ENCODE measurements around the gene ARIH2. TPM values are rescaled to one million over a fixed set of nuclear protein-coding genes. Genes with fewer than 3 reads are reported as not detected.
"Not testable (repeated sequence)": the region's sequence is repeated elsewhere in the genome, so short reads cannot be mapped to it uniquely, and the experiment has no call there.

ARIH2 gene
- total RNA-seq, 2 experiments from 2014 or later, result 105 to 112 TPM

DNA sequence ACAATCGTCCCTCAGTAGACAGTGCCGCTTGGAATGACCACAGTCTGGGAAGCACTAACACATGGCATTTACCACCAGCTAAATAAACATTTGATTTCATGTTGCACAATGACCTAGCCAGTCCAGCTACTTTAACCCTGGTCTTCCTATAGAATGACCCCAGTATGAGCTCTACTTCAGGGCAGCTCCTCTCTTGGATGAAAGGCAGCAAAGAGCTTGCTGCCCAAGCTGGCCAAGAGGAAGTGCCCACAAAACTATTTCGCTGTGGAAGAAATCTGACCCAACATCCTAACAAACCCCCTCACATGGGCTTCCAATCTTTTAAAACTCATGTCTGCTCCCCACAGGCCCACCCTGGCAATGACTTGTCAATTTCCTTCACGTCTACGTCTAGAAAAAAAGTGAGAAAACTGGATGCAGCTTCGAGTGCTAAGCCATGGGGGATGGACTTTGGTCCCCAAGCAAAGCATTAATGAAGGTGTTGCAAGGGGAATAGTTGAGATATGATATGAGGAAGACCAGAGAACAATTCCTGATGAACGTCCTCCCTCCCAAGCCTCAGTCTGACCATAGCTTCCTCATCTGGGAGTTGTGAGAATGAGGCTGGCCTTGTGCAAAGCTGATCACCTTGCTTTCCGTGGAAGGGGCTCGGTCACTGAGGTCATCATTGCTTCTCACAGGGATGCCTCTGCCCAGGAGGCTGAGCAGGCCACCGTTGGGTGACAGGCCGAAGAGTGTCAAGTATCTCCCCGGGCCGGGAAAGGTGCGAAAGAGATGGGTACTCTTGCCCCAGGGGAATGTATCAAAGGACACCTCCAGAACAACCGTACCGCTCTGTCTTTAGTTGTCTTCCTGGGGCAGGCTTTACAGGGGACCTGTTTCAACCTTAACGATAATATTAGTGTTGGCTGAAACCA, 20.9 kb upstream of the ARIH2 start:
- no peaks in the 10 kb centered on the region for H3K27me3 Mint-ChIP-seq
- H3K4me1 Mint-ChIP-seq, result peaks cover 24% of the 10 kb centered on the region
- no peaks in the 10 kb centered on the region for H3K36me3 Mint-ChIP-seq (ENCODE audit: low read depth)
- POLR2A ChIA-PET, result interaction anchor here (0.5 to 2.3 kb wide), 3 partner anchors 21 to 33 kb away, joined by 3 to 18 read pairs (median 3); partner anchors contain the start of gene ARIH2
- CTCF ChIA-PET, result interaction anchor here (0.6 to 1.3 kb wide), 10 partner anchors 13 to 461 kb away, joined by 3 to 5 read pairs (median 3); partner anchors contain the start of genes ARIH2, NCKIPSD, NDUFAF3 and PRKAR2A
- DNase-seq (peak; percentile 33), ATAC-seq (no peak)
- H3K9me3 Mint-ChIP-seq (ENCODE audit: low read depth), result no peaks in the 10 kb centered on the region
- intact Hi-C loops (cut with DNase I, micrococcal nuclease), result loop anchor here (1.0 to 2.0 kb wide), 8 partner anchors 21 to 777 kb away; partner anchors contain the start of genes ARIH2 (in 2 of the 2), APEH (in 1 of the 2), IP6K2 (in 1 of the 2) and PFKFB4 (in 1 of the 2)
- H3K4me3 Mint-ChIP-seq, result peak overlapping the region; percentile 90
- H3K27ac Mint-ChIP-seq, result peak overlapping the region; percentile 92

DNA sequence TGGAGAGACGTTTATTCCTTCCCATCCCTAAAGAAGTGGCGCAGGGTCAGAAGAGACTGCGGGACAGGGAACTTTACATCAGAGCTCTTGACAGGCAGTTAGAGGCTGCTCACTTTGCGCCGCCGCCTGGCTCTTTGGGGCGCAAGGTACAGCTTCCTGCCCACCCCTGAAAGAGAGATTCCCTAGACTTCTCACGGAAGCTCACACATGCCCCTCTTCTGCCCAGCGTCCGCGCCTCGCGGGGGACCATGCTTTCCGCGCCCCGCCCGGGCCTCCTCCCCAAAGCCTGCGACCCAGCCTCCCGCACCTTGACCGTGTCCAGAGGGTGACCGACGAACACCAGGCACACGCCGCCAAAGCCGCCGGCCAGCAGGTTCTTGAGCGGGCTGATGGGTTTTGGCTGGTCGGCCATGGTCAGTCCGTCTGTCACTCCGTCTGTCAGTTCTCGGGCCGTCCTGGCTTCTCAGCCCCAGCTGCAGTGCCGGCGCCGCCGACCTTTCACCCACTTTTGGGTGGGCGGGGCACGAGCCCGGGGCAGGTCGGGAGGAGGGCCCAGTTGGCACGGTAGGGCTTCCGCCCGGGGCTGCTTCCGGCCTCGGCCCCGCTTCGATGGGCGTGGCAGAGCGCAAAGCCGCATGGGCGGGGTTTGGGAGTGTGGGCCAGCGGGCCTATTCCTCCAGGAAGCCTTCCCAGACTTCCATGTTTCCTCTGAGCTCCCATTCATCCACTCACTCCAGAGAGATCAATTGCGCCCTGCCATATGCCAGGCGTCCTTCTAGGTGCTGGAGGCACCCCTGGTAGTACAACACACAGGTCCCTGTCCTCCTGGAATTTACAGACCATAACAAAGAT, 20.0 kb upstream of the ARIH2 start, which contains the start of gene SLC25A20:
TSS of gene SLC25A20 (minus strand) at position 500 of the 852 bp plus-strand sequence. CDS start at position 412, 88 bp downstream.
- DNase-seq (peak; percentile 96), ATAC-seq (peak; percentile 96)
- intact Hi-C loops (cut with DNase I, micrococcal nuclease), result loop anchor here (1.0 to 2.0 kb wide), 8 partner anchors 20 to 776 kb away; partner anchors contain the start of genes ARIH2 (in 2 of the 2), APEH (in 1 of the 2), IP6K2 (in 1 of the 2) and PFKFB4 (in 1 of the 2)
- no peaks in the 10 kb centered on the region for H3K9me3 Mint-ChIP-seq (ENCODE audit: low read depth)
- H3K4me3 Mint-ChIP-seq, result peak within 1 kb of the TSS; percentile 90
- H3K27ac Mint-ChIP-seq, result peak within 1 kb of the TSS; percentile 92
- no peaks in the 10 kb centered on the region for H3K36me3 Mint-ChIP-seq (ENCODE audit: low read depth)
- POLR2A ChIA-PET, result interaction anchor here (0.6 to 2.3 kb wide), 2 partner anchors 20 to 298 kb away, joined by 4 to 18 read pairs; partner anchors contain the start of gene ARIH2
- no peaks in the 10 kb centered on the region for H3K27me3 Mint-ChIP-seq
- peaks cover 30% of the 10 kb centered on the region for H3K4me1 Mint-ChIP-seq
- CTCF ChIA-PET, result interaction anchor here (0.6 to 1.3 kb wide), 7 partner anchors 28 to 498 kb away, joined by 3 to 5 read pairs (median 3); partner anchors contain the start of genes NCKIPSD, NDUFAF3 and PRKAR2A

DNA sequence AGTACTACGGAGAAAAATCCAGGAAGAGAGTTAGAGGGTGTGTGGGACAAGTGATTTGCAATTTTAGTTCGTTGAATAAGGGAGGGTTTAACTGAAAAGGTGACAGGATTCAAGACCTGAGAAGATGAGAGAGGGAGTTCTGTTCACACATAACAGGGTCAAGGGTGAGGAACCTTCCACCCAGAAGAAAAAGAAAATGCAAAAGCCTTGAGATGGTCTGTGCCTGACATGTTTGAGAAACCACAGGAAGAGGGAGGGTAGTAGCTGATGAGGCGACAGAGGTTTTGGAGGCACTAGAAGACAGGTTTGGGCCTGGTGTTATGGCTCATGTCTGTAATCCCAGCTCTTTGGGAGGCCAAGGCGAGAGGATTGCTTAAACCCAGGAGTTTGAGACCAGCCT, 19.4 kb upstream of the ARIH2 start:
- Mint-ChIP-seq H3K4me1 (peaks cover 30% of the 10 kb centered on the region), H3K27me3 (no peaks in the 10 kb centered on the region), H3K4me3 (peak overlapping the region; percentile 90), H3K27ac (peak overlapping the region; percentile 92), H3K9me3 (ENCODE audit: low read depth) (no peaks in the 10 kb centered on the region), H3K36me3 (ENCODE audit: low read depth) (no peaks in the 10 kb centered on the region)
- DNase-seq (peak; percentile 26), ATAC-seq (peak; percentile 21)
- POLR2A ChIA-PET, result interaction anchor here (0.6 to 2.3 kb wide), 2 partner anchors 20 to 42 kb away, joined by 3 to 18 read pairs; partner anchors contain the start of gene ARIH2
- intact Hi-C loops (cut with DNase I, micrococcal nuclease), result loop anchor here in 1 of 2 experiments (2.0 kb wide), 3 partner anchors 86 to 776 kb away; partner anchors contain the start of genes APEH and PFKFB4
- CTCF ChIA-PET, result interaction anchor here (0.6 to 0.7 kb wide), 3 partner anchors 27 to 498 kb away, joined by 3 to 4 read pairs (median 3); no protein-coding TSS in a partner anchor

DNA sequence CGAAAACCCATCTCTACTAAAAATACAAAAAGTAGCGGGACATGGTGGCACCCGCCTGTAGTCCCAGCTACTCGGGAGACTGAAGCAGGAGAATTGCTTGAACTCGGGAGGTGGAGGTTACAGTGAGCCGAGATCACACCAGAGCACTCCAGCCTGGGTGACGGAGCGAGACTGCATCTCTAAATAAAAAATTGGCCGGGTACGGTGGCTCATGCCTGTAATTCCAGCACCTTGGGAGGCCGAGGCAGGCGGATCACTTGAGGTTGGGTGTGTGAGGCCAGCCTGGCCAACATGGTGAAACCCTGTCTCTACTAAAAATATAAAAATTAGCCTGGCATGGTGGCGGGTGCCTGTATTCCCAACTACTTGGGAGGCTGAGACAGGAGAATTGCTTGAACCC, 11.6 kb upstream of the ARIH2 start:
- POLR2A ChIA-PET; H3K4me1 Mint-ChIP-seq; DNase-seq; CTCF ChIA-PET; H3K27ac Mint-ChIP-seq; H3K4me3 Mint-ChIP-seq; H3K36me3 Mint-ChIP-seq (ENCODE audit: low read depth); ATAC-seq; H3K9me3 Mint-ChIP-seq (ENCODE audit: low read depth); intact Hi-C loops (cut with DNase I, micrococcal nuclease); H3K27me3 Mint-ChIP-seq: not testable (repeated sequence)

GRCh38 chr3:48915296-48915695, 3.3 kb upstream of the ARIH2 start:
- no peaks in the 10 kb centered on the region for H3K27me3 Mint-ChIP-seq
- peak overlapping the region; percentile 48 for H3K27ac Mint-ChIP-seq
- H3K36me3 Mint-ChIP-seq (ENCODE audit: low read depth), result peaks cover 12% of the 10 kb centered on the region
- CTCF ChIA-PET, result interaction anchor here (0.8 to 1.2 kb wide), 4 partner anchors 11 to 18 kb away, joined by 3 to 4 read pairs (median 3); no protein-coding TSS in a partner anchor
- H3K4me1 Mint-ChIP-seq, result peaks cover 23% of the 10 kb centered on the region
- DNase-seq (peak; percentile 57), ATAC-seq (no peak)
- no peak overlapping the region for H3K4me3 Mint-ChIP-seq
- intact Hi-C loops (cut with DNase I, micrococcal nuclease), result loop anchor here (5.0 to 10.0 kb wide), 10 partner anchors 68 to 1403 kb away; partner anchors contain the start of genes APEH (in 1 of the 2), CCDC71 (in 1 of the 2), ELP6 (in 1 of the 2) and PFKFB4 (in 1 of the 2)
- no peaks in the 10 kb centered on the region for H3K9me3 Mint-ChIP-seq (ENCODE audit: low read depth)
- POLR2A ChIA-PET, result interaction anchor here (0.7 to 1.1 kb wide), 2 partner anchors 14 to 15 kb away, joined by 3 to 5 read pairs; no protein-coding TSS in a partner anchor

- H3K36me3 Mint-ChIP-seq (ENCODE audit: low read depth), result peaks cover 26% of the 10 kb centered on the region
- H3K4me1 Mint-ChIP-seq, result peaks cover 28% of the 10 kb centered on the region
- no peaks in the 10 kb centered on the region for H3K9me3 Mint-ChIP-seq (ENCODE audit: low read depth)
- peak overlapping the region; percentile 90 for H3K4me3 Mint-ChIP-seq
- CTCF ChIA-PET, result interaction anchor here (0.6 to 3.8 kb wide), 9 partner anchors 9 to 143 kb away, joined by 3 to 15 read pairs (median 4); partner anchors contain the start of gene P4HTM
- ATAC-seq (peak; percentile 25), DNase-seq (peak; percentile 77)
- no peaks in the 10 kb centered on the region for H3K27me3 Mint-ChIP-seq
- H3K27ac Mint-ChIP-seq, result peak overlapping the region; percentile 97
- intact Hi-C loops (cut with DNase I, micrococcal nuclease), result loop anchor here (1.0 to 10.0 kb wide), 13 partner anchors 72 to 1407 kb away; partner anchors contain the start of genes QRICH1 (in 2 of the 2), APEH (in 1 of the 2), CCDC51 (in 1 of the 2) and CCDC71 (in 1 of the 2)
- POLR2A ChIA-PET, result interaction anchor here (0.6 to 3.0 kb wide), 11 partner anchors 9 to 496 kb away, joined by 3 to 18 read pairs (median 5); partner anchors contain the start of genes NDUFAF3, P4HTM, PRKAR2A and SLC25A20
These were observed 835 bp downstream of the ARIH2 start for GRCh38 chr3:48919215-48920138.

DNA sequence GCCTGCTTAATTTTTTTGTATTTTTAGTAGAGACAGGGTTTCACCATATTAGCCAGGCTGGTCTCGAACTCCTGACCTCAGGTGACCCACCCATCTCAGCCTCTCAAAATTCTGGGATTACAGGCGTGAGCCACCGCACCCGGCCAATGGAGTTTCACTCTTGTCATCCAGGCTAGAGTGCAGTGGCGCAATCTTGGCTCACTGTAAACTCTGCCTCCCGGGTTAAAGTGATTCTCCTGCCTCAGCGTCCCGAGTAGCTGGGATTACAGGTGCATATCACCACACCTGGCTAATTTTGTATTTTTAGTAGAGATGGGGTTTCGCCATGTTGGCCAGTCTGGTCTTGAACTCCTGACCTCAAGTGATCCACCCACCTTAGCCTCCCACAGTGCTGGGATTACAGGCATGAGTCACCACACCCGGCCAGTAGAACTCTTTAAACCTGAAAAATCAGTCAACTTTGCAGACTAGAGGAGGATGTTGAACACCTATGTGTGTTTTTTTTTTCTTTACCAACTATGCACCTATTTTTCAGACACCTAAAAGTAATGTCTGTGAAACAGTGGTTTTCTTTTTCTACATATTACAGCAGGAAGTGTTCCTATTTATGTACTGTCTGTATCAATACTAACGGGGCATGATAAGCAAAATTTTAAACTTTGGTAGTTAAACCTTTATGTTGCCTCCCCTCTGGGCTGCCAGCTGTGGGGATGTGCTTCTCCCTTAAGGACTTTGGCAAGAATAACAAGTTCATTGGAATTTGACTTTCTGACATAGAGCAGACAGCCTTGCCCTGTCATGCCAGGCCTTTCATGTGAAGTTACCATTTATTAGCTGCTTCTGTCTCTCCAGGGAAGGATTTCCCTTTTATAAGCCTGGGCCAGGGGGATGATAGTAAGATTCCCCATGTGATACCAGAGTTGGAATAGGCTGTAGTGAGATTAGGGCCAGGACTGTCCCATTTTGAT, 8.1 kb downstream of the ARIH2 start:
- DNase-seq (peak; percentile 56), ATAC-seq (peak; percentile 28)
- Mint-ChIP-seq H3K9me3 (ENCODE audit: low read depth) (no peaks in the 10 kb centered on the region), H3K27me3 (no peaks in the 10 kb centered on the region), H3K4me1 (peaks cover 62% of the 10 kb centered on the region), H3K4me3 (peak overlapping the region; percentile 26), H3K27ac (peak overlapping the region; percentile 87), H3K36me3 (ENCODE audit: low read depth) (peaks cover 54% of the 10 kb centered on the region)
- intact Hi-C loops (cut with DNase I, micrococcal nuclease), result no loop called here
- CTCF ChIA-PET, result interaction anchor here (0.5 to 1.0 kb wide), 3 partner anchors 11 to 167 kb away, joined by 3 to 4 read pairs (median 3); partner anchors contain the start of genes QRICH1 and SLC25A20
- POLR2A ChIA-PET, result no interaction called here

GRCh38 chr3:48927928-48928327, 9.3 kb downstream of the ARIH2 start:
- POLR2A ChIA-PET, result interaction anchor here (0.6 to 1.8 kb wide), 3 partner anchors 8 to 18 kb away, joined by 3 to 14 read pairs (median 4); partner anchors contain the start of gene ARIH2

More at GRCh38 chr3:48927928-48928327, 9.3 kb downstream of the ARIH2 start:
- Mint-ChIP-seq H3K4me1 (peaks cover 67% of the 10 kb centered on the region), H3K27ac (peak overlapping the region; percentile 87), H3K27me3 (no peaks in the 10 kb centered on the region), H3K4me3 (peak overlapping the region; percentile 36), H3K9me3 (ENCODE audit: low read depth) (no peaks in the 10 kb centered on the region), H3K36me3 (ENCODE audit: low read depth) (peaks cover 58% of the 10 kb centered on the region)
- ATAC-seq (peak; percentile 84), DNase-seq (no peak)
- CTCF ChIA-PET, result interaction anchor here (0.6 to 3.9 kb wide), 5 partner anchors 9 to 166 kb away, joined by 3 to 15 read pairs (median 4); partner anchors contain the start of genes ARIH2 and QRICH1
- intact Hi-C loops (cut with DNase I, micrococcal nuclease), result loop anchor here (1.0 kb wide), 1 partner anchor 10 kb away; the partner anchor contains the start of gene ARIH2 (in 2 of the 2)

Measured in activated CD4-positive, alpha-beta T cell treated with anti-CD3 and anti-CD28 coated beads for 36 hours (primary cell).